HEK293T (cell line): ENCODE results near the gene OR7E24.

Experiments used
- BHLHE40 ChIP-seq: fragments of 450-650 bp; IDR thresholded peaks from 2 replicates; pipeline ENCODE4 v1.6.1; 2016; ENCODE audit warnings: mild to moderate bottlenecking, moderate library complexity, borderline replicate concordance
- FOXK2 ChIP-seq: fragments of 450-650 bp; IDR thresholded peaks from 2 replicates; pipeline ENCODE4 v1.6.1; 2016; ENCODE audit warnings: mild to moderate bottlenecking
- NFRKB ChIP-seq: fragments of 450-650 bp; IDR thresholded peaks from 2 replicates; pipeline ENCODE4 v1.6.1; 2016; ENCODE audit warnings: mild to moderate bottlenecking, moderate library complexity
- SP1 ChIP-seq: fragments of 450-650 bp; IDR thresholded peaks from 2 replicates; pipeline ENCODE4 v1.6.1; 2017

DNA sequence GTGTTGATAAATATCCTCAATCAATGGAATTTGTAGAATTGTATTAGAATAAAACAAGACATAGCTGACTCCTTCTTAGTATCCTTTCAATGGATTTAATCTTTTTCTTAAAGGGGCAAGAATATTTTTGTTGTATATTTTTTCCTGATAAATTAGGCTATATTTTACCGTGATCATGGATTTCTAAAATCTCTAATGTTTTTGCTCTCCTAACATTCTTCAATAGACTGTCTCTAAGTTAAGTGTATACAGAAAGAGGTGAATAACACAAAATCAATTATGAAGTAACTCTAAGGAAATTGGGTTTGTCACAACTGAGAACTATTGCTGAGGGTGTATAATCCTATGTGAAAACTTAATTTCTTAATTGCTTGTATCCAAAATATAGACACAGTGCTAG, at the start of gene OR7E24:
- TF ChIP-seq SP1 (no peak), BHLHE40 (no peak), FOXK2 (no peak), NFRKB (no peak)
